Omental fat pad (tissue), 4 donors: ENCODE measurements around the gene RPP25L. TPM values are rescaled to one million over a fixed set of nuclear protein-coding genes. Genes with fewer than 3 reads are reported as not detected.

Experiments
- ATAC-seq: fragments of 150-250 bp; one replicate; pipeline ENCODE4 v1.9.1; 2016; ENCODE audit warnings: mild to moderate bottlenecking, moderate library complexity; ENCODE audit not compliant: low FRiP score
- DNase-seq: peaks from one replicate; pipeline ENCODE4 v3.0.0-alpha.2; 2019; ENCODE audit warnings: low spot score
- total RNA-seq, 4 donors: library from RNA; depleted of rRNA; stranded (reverse); fragments of >200 nt; gene quantifications; one replicate each; pipeline ENCODE4 v1.1.0, GENCODE V29; 2016
- TF ChIP-seq, protein P1 (sequence below), 3 donors: fragments of 450-650 bp; IDR thresholded peaks; one replicate each; pipeline ENCODE4 v1.5.1; 2016 to 2017; ENCODE audit warnings: antibody characterized with exemption in 3 of 3, mild to moderate bottlenecking in 3 of 3, moderate library complexity in 2 of 3

Gene RPP25L
- total RNA-seq, 4 donors from 2014 or later, result 13.3 to 28.1 (median 23.1) TPM

- ATAC-seq, result no peak
- no peak for DNase-seq
- TF ChIP-seq, protein P1, sequence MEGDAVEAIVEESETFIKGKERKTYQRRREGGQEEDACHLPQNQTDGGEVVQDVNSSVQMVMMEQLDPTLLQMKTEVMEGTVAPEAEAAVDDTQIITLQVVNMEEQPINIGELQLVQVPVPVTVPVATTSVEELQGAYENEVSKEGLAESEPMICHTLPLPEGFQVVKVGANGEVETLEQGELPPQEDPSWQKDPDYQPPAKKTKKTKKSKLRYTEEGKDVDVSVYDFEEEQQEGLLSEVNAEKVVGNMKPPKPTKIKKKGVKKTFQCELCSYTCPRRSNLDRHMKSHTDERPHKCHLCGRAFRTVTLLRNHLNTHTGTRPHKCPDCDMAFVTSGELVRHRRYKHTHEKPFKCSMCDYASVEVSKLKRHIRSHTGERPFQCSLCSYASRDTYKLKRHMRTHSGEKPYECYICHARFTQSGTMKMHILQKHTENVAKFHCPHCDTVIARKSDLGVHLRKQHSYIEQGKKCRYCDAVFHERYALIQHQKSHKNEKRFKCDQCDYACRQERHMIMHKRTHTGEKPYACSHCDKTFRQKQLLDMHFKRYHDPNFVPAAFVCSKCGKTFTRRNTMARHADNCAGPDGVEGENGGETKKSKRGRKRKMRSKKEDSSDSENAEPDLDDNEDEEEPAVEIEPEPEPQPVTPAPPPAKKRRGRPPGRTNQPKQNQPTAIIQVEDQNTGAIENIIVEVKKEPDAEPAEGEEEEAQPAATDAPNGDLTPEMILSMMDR (IDR thresholded peaks at IDR 0.05), result no peak
Observed at GRCh38 chr9:34630402-34631154, 18.7 kb upstream of the RPP25L start.

- TF ChIP-seq, protein P1 (IDR thresholded peaks at IDR 0.05), result no peak
- no peak for ATAC-seq
Observed at GRCh38 chr9:34629491-34629808, 17.6 kb upstream of the RPP25L start.

DNA sequence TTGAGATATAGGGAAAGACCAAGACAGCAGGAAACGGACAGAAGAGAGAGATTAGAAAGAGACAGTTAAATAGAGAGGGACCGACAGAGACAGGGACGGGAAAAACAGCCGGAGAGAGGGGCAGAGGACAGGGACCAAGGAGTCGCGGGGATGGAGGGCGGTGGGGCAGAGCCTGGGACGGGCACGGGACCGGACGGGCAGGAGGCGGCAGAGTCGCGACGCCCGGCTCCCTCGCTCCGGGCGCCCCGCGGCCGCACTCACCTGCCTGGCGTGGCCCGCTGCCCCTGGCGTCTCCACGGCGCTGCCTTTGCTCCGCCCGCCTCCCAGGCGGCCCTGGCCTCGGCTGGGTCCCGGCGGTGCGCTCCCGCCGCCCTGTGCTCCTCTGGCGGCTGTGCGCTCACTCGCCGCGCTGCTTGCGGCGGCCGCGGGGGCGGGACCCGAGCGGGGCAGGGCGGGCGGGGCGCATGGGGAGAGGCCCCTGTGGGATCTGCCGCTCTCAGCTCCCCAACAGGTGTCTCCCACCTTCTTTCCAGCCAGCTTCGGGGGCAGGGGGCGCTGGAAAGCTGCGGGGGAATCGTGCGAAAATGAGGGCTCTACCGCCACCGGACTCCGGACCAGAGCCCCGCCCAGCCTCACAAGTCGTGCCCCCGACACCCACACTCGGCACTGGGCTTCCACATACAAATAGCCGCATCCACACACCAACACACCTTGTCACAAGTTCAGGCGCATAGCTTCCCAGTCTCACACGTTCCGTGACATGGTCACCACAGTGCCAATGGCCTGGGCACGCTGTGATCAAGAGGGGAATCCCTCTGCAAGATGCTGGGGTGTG lies 17.0 kb upstream of the RPP25L start, which contains the start of gene ARID3C:
Gene ARID3C (minus strand): TSS at position 411 of the 835 bp plus-strand sequence. CDS start 1,052 bp downstream, outside the sequence.
- peak; percentile 59 for ATAC-seq
- DNase-seq, result no peak
- TF ChIP-seq, protein P1 (IDR thresholded peaks at IDR 0.05), result no peak

More at GRCh38 chr9:34629491-34629808, 17.6 kb upstream of the RPP25L start:
- no peak for DNase-seq

- DNase-seq, result no peak
- TF ChIP-seq, protein P1 (IDR thresholded peaks at IDR 0.05), result no peak
- ATAC-seq, result no peak
Observed at GRCh38 chr9:34627716-34628655, 16.1 kb upstream of the RPP25L start.

DNA sequence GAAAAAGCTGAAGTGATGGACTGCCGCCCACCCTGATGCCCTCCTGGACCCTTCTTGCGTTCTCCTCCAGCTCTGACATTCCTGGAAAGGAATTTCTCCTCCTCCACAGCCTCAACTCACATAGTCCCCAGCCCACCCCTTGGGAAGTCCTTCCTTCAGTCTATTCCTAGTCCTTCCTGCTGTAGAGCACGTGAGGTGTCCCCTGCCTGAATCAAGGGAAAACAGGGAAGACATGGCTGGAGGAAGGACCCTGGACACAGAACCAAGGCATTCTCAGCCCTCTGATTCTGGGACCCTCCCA lies 13.2 kb upstream of the RPP25L start:
- TF ChIP-seq, protein P1 (IDR thresholded peaks at IDR 0.05), result no peak
- DNase-seq (no peak), ATAC-seq (no peak)

DNA sequence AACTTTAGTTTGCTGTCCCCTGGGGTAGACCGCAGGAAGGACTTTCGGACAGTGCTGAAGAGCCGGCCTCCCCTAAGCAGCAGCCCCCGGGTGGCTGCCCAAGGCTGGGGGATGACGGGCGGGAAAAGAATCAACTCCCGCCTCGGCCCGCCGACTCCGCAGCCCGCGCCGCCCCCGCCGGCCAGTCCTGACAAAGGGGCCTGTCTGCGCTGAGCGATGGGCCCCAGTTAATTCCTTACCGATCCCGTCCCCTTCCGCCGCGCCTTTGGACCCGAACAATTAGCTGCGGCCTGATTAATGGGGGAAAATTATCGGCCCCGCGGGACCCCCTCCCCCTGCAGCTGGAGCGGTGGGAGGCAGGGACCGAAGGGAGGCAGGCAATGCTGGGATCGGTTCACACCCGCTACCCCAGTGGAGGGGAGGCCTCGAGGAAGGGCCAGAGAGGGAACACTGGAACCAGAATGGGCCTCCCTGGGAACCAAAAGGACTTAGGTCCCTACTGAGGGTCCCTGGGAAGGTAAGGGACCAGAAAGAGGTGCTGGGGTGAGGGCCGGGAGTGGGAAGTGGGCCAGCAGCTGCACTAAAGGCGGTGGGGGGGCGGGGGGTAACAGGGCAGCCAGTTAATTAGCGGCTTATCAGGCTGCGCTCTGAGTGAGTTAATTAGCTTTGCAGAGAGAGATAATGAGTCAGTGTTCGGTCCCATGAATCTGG lies 12.7 kb upstream of the RPP25L start:
- no peak for ATAC-seq

More for the DNA sequence above, 12.7 kb upstream of the RPP25L start:
- DNase-seq, result no peak
- TF ChIP-seq, protein P1 (IDR thresholded peaks at IDR 0.05), result no peak
